Cardiac fibroblast (primary cell): ENCODE results near the gene ARNT2.
A peak's percentile ranks its signal among the peaks of the same experiment; 100 is the strongest.

ENCODE experiments used
- DNase-seq, 2 donors: peaks; one replicate each; pipeline versions ENCODE4 v3.0.0 to v3.0.0-alpha.2; 2010; ENCODE audit warnings: low read depth in 2 of 2
- H3K4me3 ChIP-seq, 2 donors: replicated peaks in 1 of 2; 1 replicate in 1 of 2; 2 replicates in 1 of 2; pipeline ENCODE4 v1.5.1; 2011; ENCODE audit warnings: low read depth in 2 of 2, low read length in 2 of 2, mild to moderate bottlenecking in 2 of 2, moderate library complexity in 1 of 2
- CTCF ChIP-seq: IDR thresholded peaks from one replicate; pipeline ENCODE4 v1.5.1; 2011; ENCODE audit warnings: low read depth, mild to moderate bottlenecking, low read length, inconsistent platforms

The ARNT2 gene

DNA sequence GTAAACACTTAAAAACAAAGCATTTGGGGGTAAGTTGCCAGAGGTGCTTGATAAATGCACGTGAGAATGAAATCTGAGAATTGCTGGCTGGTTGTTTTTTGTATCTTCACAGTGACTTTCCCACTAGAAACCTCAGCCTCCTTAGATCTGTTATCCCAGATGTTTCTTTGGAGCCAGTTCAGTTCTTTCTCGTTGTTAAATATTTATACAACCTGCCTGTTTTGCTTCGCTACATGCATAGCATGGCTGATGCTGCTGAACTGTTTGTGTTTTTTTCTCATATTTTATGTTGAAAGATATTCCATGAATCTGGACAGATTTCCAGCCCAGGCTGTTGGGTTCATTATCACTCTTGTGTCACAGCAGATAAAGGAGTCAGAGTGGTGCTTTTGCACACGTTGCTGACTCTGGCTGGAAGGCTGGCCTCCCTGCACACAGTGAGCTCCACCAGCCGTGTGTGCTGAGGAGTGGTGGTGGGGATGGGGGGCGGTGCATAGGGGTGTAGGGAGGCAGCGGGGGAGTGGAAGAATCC, 80.2 kb downstream of the ARNT2 start:
- peak in 1 of 2 donors; percentile 59 for DNase-seq
- TF ChIP-seq CTCF: no peak

GRCh38 chr15:80485370-80486164, 81.4 kb downstream of the ARNT2 start:
- no peak overlapping the region for H3K4me3 ChIP-seq
- no peak for DNase-seq
- TF ChIP-seq CTCF: no peak

More for the DNA sequence above, 80.2 kb downstream of the ARNT2 start:
- no peak overlapping the region for H3K4me3 ChIP-seq

DNA sequence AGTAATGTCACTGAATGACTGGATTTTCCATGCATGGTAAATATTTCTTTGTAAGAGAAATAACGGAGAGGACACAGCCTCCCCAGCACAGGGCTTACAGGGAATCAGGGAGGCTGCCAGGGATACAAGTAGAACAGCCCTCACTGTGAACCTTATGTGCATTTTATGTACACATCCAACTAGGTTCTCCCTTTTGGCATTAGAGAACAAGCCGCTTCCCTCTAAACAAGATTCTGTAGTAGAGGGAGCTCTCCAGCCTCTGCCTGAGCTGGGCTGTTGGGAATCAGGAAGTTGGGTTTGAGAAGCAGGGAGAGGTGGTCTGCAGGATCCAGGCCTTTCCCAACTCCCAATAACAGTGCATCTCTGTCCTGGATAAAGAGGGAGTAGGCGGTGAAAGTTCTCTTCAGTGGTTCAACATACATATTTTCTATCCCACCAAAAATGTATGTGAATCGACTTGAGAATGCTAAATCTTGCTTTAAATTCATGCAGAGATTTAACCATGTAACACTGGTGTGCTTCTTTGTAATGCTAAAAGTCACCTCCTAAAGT, 83.7 kb downstream of the ARNT2 start:
- no peak for TF ChIP-seq CTCF
- H3K4me3 ChIP-seq: no peak overlapping the region
- DNase-seq: no peak

GRCh38 chr15:80489030-80489594, 84.9 kb downstream of the ARNT2 start:
- H3K4me3 ChIP-seq: no peak overlapping the region
- DNase-seq: peak; percentile 79 to 86
- TF ChIP-seq CTCF: no peak

DNA sequence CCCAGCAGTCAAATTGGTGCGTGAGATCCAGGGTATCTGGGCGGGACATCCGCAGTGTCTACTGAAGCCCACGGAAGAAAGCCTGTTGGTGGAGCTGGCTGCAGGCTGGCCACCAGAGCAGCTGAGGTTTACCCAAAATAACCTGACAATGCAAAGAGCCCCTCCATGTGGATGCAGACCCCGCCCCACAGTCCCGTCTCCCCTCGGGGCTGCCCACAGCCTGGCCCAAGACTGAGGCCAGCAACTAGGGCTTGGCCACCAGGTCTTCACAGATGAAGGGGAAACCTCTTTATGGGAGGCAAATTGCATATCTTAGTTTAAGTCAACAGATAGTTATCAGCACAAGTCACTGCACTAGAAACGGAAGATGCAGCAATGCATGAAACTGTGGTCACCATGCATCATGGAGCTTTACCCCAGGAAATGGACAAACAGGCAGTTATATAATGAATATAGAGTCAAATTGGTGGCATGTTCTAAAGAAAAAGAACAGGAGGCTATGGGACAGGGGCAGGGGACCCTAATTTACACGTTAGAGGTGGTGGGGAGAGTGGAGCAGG, 86.3 kb downstream of the ARNT2 start:
- TF ChIP-seq CTCF: no peak
- DNase-seq: no peak
- no peak overlapping the region for H3K4me3 ChIP-seq

DNA sequence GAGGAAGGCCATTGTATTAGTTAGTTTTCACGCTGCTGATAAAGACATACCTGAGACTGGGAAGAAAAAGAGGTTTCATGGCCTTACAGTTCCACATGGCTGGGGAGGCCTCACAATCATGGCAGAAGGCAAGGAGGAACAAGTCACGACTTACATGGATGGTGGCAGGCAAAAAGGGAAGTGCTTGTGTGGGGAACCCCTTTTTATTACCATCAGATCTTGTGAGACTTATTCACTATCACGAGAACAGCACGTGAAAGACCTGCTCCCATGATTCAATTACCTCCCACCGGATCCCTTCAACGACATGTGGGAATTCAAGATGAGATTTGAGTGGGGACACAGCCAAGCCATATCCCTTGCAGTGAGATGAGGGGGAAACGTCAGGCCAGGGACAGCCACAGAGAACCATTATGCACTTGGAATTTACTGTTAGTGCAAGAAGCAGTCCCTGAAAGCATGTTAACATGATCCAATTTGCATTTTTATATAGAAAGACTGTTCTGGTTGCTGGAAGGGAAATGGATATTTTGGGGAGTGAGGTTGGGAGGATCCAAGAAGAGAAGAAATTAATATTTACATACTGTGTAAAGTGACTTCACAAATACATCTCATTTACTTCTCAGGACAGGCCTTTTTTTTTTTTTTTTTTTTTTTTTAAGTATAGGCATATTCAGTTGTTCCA, 87.1 kb downstream of the ARNT2 start:
- no peak overlapping the region for H3K4me3 ChIP-seq
- no peak for TF ChIP-seq CTCF
- no peak for DNase-seq
